ENCODE data around the gene TASOR.

DNA sequence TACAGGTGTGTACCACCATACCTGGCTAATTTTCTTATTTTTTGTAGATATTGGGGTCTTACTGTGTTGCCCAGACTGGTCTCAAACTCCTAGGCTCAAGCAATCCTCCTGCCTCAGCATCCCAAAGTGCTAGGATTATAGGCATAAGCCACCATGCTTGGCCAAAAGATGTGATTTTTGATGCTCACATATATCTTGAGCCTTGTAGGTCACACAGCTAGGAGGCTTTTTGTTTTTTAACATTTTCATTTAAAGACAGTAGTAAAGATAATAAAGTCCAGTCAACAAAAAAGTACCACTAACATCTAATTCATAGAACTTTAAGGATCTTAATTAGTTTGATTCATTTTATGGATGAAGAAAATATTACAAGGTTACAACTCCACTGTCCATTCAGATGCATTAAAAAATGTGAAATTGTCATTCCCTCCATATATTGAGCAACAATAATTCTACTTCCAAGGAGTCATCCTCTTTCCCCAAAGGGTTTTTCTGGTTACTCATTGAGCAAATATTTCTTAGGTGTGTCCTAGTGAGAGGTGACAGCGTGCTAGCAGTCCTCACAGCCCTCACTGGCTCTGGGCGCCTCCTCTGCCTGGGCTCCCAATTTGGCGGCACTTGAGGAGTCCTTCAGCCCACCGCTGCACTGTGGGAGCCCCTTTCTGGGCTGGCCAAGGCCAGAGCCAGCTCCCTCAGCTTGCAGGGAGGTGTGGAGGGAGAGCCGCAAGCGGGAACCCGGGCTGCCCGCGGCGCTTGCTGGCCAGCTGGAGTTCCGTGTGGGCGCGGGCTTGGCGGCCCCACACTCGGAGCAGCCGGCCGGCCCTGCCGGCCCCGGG lies 8.3 kb upstream of the TASOR start:
- TF ChIP-seq, protein P1, sequence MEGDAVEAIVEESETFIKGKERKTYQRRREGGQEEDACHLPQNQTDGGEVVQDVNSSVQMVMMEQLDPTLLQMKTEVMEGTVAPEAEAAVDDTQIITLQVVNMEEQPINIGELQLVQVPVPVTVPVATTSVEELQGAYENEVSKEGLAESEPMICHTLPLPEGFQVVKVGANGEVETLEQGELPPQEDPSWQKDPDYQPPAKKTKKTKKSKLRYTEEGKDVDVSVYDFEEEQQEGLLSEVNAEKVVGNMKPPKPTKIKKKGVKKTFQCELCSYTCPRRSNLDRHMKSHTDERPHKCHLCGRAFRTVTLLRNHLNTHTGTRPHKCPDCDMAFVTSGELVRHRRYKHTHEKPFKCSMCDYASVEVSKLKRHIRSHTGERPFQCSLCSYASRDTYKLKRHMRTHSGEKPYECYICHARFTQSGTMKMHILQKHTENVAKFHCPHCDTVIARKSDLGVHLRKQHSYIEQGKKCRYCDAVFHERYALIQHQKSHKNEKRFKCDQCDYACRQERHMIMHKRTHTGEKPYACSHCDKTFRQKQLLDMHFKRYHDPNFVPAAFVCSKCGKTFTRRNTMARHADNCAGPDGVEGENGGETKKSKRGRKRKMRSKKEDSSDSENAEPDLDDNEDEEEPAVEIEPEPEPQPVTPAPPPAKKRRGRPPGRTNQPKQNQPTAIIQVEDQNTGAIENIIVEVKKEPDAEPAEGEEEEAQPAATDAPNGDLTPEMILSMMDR (IDR thresholded peaks at IDR 0.05), result no peak
- no peak for TF ChIP-seq POLR2AphosphoS5 (IDR thresholded peaks at IDR 0.05)
